ENCODE results near the gene DACT2. TPM values are rescaled to one million over a fixed set of nuclear protein-coding genes. Genes with fewer than 3 reads are reported as not detected.

The DACT2 gene
- total RNA-seq, 3 donors from 2014 or later (not counting 1 experiment from before 2014, with no cell fraction given), result not detected

- no peak for ATAC-seq
- H3K27me3 ChIP-seq (ENCODE audit: control insufficient read depth, insufficient read depth, low read length), result no peaks in the 10 kb centered on the region
These were observed 7.0 kb upstream of the DACT2 start for GRCh38 chr6:168326294-168327261.

DNA sequence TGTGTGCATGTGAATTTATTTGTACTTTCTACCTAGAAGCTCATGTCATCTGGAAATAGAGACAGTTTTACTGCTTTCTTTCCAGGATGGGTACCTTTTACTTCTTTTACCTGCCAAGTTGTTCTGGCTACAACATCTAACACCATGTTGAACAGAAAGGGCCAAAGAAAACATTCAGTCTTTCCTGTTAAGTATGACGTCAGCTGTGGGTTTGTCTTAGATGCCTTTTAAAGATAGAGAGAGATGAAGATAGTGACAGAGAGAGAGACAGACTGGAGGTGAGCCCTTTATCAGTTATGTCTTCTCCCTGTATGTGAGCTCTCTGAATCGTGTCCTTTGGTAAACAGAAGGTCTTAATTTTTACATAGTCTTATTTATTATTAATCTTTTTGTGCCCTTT is 3.4 kb upstream of the DACT2 start:
- no peak overlapping the region for H3K27ac Mint-ChIP-seq
- no peaks in the 10 kb centered on the region for H3K36me3 Mint-ChIP-seq
- no peaks in the 10 kb centered on the region for H3K4me1 Mint-ChIP-seq
- ATAC-seq (no peak), DNase-seq (no peak)
- no peaks in the 10 kb centered on the region for H3K9me3 Mint-ChIP-seq
- H3K27me3 Mint-ChIP-seq (ENCODE audit: low read depth in 2 of 2), result peaks cover 44 to 60% of the 10 kb centered on the region in 2 donors
- no peaks in the 10 kb centered on the region for H3K36me3 ChIP-seq (ENCODE audit: control insufficient read depth, insufficient read depth, low read length)
- H3K4me3 Mint-ChIP-seq, result no peak overlapping the region
- no peak for TF ChIP-seq CTCF (IDR thresholded peaks at IDR 0.05)
- intact Hi-C loops (cut with micrococcal nuclease), result no loop called here
- no peaks in the 10 kb centered on the region for H3K27me3 ChIP-seq (ENCODE audit: control insufficient read depth, insufficient read depth, low read length)
- H3K4me1 ChIP-seq (ENCODE audit: control insufficient read depth, insufficient read depth, low read length), result no peaks in the 10 kb centered on the region
- no peaks in the 10 kb centered on the region for H3K9me3 ChIP-seq (ENCODE audit: control insufficient read depth, insufficient read depth, low read length)
- no peak overlapping the region for H3K27ac ChIP-seq (ENCODE audit: low read length)
- no peak overlapping the region for H3K4me3 ChIP-seq (ENCODE audit: low read length)
- 40% methylated on average over 1 of the region's 2 CpGs for WGBS (ENCODE audit: insufficient coverage)

More at GRCh38 chr6:168326294-168327261, 7.0 kb upstream of the DACT2 start:
- TF ChIP-seq CTCF (IDR thresholded peaks at IDR 0.05), result no peak
- no peak for DNase-seq
- Mint-ChIP-seq H3K36me3 (no peaks in the 10 kb centered on the region), H3K27ac (no peak overlapping the region), H3K4me1 (no peaks in the 10 kb centered on the region), H3K9me3 (no peaks in the 10 kb centered on the region), H3K4me3 (no peak overlapping the region), H3K27me3 (ENCODE audit: low read depth in 2 of 2) (peaks cover 49 to 66% of the 10 kb centered on the region in 2 donors)
- Histone ChIP-seq H3K27ac (ENCODE audit: low read length) (no peak overlapping the region), H3K4me3 (ENCODE audit: low read length) (no peak overlapping the region), H3K36me3 (ENCODE audit: control insufficient read depth, insufficient read depth, low read length) (no peaks in the 10 kb centered on the region), H3K4me1 (ENCODE audit: control insufficient read depth, insufficient read depth, low read length) (no peaks in the 10 kb centered on the region), H3K9me3 (ENCODE audit: control insufficient read depth, insufficient read depth, low read length) (no peaks in the 10 kb centered on the region)
- intact Hi-C loops (cut with micrococcal nuclease), result no loop called here
- 56% methylated on average over 11 of the region's 12 CpGs for WGBS (ENCODE audit: insufficient coverage)

DNA sequence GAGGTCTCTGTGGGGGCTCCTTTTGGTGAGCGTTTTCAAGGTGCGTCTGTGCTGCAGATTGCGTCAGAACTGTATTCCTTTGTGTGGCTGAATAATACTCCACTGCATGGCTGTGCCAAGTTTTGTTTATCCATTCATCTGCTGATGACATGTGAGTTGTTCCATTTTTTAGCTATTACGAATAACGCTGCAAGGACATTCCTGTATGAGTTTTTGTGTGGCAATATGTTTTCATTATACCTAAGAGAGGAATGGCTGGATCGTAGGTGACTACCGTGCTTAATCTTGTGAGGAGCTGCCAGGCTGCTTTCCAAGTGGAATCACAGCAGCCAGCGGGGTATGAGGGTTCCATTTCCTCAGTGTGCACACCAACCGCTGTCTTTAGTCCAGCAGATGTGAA is 1.1 kb upstream of the DACT2 start:
- Histone ChIP-seq H3K36me3 (ENCODE audit: control insufficient read depth, insufficient read depth, low read length) (no peaks in the 10 kb centered on the region), H3K4me1 (ENCODE audit: control insufficient read depth, insufficient read depth, low read length) (no peaks in the 10 kb centered on the region), H3K27ac (ENCODE audit: low read length) (no peak overlapping the region), H3K4me3 (ENCODE audit: low read length) (no peak overlapping the region), H3K27me3 (ENCODE audit: control insufficient read depth, insufficient read depth, low read length) (no peaks in the 10 kb centered on the region), H3K9me3 (ENCODE audit: control insufficient read depth, insufficient read depth, low read length) (no peaks in the 10 kb centered on the region)
- TF ChIP-seq CTCF (IDR thresholded peaks at IDR 0.05), result no peak
- H3K36me3 Mint-ChIP-seq, result no peaks in the 10 kb centered on the region
- no peaks in the 10 kb centered on the region for H3K9me3 Mint-ChIP-seq
- ATAC-seq (no peak), DNase-seq (no peak)
- H3K4me1 Mint-ChIP-seq, result no peaks in the 10 kb centered on the region
- H3K27me3 Mint-ChIP-seq (ENCODE audit: low read depth in 2 of 2), result peaks cover 28 to 37% of the 10 kb centered on the region in 2 donors
- H3K4me3 Mint-ChIP-seq, result no peak overlapping the region
- no peak overlapping the region for H3K27ac Mint-ChIP-seq
- WGBS (ENCODE audit: insufficient coverage), result 87% methylated on average over 9 of the region's 9 CpGs
- intact Hi-C loops (cut with micrococcal nuclease), result no loop called here
